CD14-positive monocyte (primary cell): Measurements from ENCODE around the gene ZNF70. TPM values are rescaled to one million over a fixed set of nuclear protein-coding genes. Genes with fewer than 3 reads are reported as not detected.
A peak's percentile ranks its signal among the peaks of the same experiment; 100 is the strongest.

Source experiments
- DNase-seq, 3 donors: peaks; one replicate each; pipeline ENCODE4 v3.0.0-alpha.2; 2011 to 2022
- H2AFZ ChIP-seq: 2 replicates; pipeline ENCODE4 v1.6.0; 2012; ENCODE audit warnings: mild to moderate bottlenecking, low read depth, low read length, inconsistent platforms; ENCODE audit not compliant: insufficient read depth, poor library complexity, severe bottlenecking
- H3K27ac ChIP-seq, 2 donors: 1 replicate in 1 of 2; 2 replicates in 1 of 2; pipeline ENCODE4 v1.5.1; 2012 to 2013; ENCODE audit warnings: low read length in 2 of 2, control low read depth in 1 of 2, inconsistent platforms in 1 of 2, low read depth in 1 of 2, mild to moderate bottlenecking in 1 of 2
- H3K27me3 ChIP-seq, 2 donors: one replicate each; pipeline versions ENCODE4 v1.6.0 to v1.6.1; 2011 to 2013; ENCODE audit warnings: low read length in 2 of 2; ENCODE audit not compliant: control insufficient read depth in 2 of 2, insufficient read depth in 2 of 2
- H3K36me3 ChIP-seq, 2 donors: replicated peaks in 1 of 2; 1 replicate in 1 of 2; 2 replicates in 1 of 2; pipeline versions ENCODE4 v1.5.1 to v1.6.1; 2012 to 2013; ENCODE audit warnings: low read length in 2 of 2, control low read depth in 1 of 2, inconsistent platforms in 1 of 2, mild to moderate bottlenecking in 1 of 2; ENCODE audit not compliant: insufficient read depth in 2 of 2, control insufficient read depth in 1 of 2
- H3K4me1 ChIP-seq, 2 donors: 1 replicate in 1 of 2; 2 replicates in 1 of 2; pipeline versions ENCODE4 v1.5.1 to v1.6.1; 2012 to 2013; ENCODE audit warnings: low read length in 2 of 2, control low read depth in 1 of 2, inconsistent platforms in 1 of 2, mild to moderate bottlenecking in 1 of 2, moderate library complexity in 1 of 2; ENCODE audit not compliant: insufficient read depth in 2 of 2, control insufficient read depth in 1 of 2
- H3K4me2 ChIP-seq: replicated peaks from 2 replicates; pipeline ENCODE3; 2012; ENCODE audit warnings: low read length, moderate library complexity, mild to moderate bottlenecking; ENCODE audit not compliant: poor library complexity, severe bottlenecking; ENCODE audit errors: extremely low read depth
- H3K4me3 ChIP-seq, 3 experiments: fragments of 200-600 bp in 1 of 3; sonication (generic) in 1 of 3; replicated peaks in 1 of 3; 1 replicate in 2 of 3; 2 replicates in 1 of 3; pipeline ENCODE4 v1.5.1; 2011 to 2013; ENCODE audit warnings: low read length in 3 of 3, mild to moderate bottlenecking in 3 of 3, control low read depth in 2 of 3, low read depth in 2 of 3, inconsistent platforms in 1 of 3, moderate library complexity in 1 of 3
- H3K79me2 ChIP-seq: 2 replicates; pipeline ENCODE4 v1.6.0; 2012; ENCODE audit warnings: mild to moderate bottlenecking, control low read depth, inconsistent platforms, low read length, moderate library complexity; ENCODE audit not compliant: insufficient read depth
- H3K9ac ChIP-seq: 2 replicates; pipeline ENCODE4 v1.6.0; 2017; ENCODE audit warnings: low read length, mild to moderate bottlenecking; ENCODE audit not compliant: insufficient read depth, poor library complexity, severe bottlenecking
- H3K9me3 ChIP-seq, 2 donors: replicated peaks in 1 of 2; 1 replicate in 1 of 2; 2 replicates in 1 of 2; pipeline versions ENCODE4 v1.5.1 to v1.6.1; 2012 to 2013; ENCODE audit warnings: low read length in 2 of 2, control low read depth in 1 of 2; ENCODE audit not compliant: control insufficient read depth in 1 of 2, insufficient read depth in 1 of 2
- H4K20me1 ChIP-seq: 2 replicates; pipeline ENCODE4 v1.6.0; 2012; ENCODE audit warnings: mild to moderate bottlenecking, low read length, control low read depth, moderate library complexity; ENCODE audit not compliant: insufficient read depth
- H3K27ac Mint-ChIP-seq, 7 donors: one replicate each; pipeline ENCODE4 v1.8.0; 2020; ENCODE audit warnings: mild to moderate bottlenecking in 7 of 7, mixed read lengths in 7 of 7, moderate library complexity in 6 of 7, inconsistent platforms in 2 of 7
- H3K27me3 Mint-ChIP-seq, 3 donors: one replicate each; pipeline ENCODE4 v1.8.0; 2021 to 2022; ENCODE audit warnings: low read depth in 3 of 3, mild to moderate bottlenecking in 3 of 3, mixed read lengths in 3 of 3, moderate library complexity in 3 of 3, inconsistent platforms in 1 of 3
- H3K36me3 Mint-ChIP-seq, 2 donors: one replicate each; pipeline ENCODE4 v1.8.0; 2020; ENCODE audit warnings: mixed read lengths in 2 of 2, inconsistent platforms in 1 of 2, mild to moderate bottlenecking in 1 of 2
- H3K4me1 Mint-ChIP-seq: one replicate; pipeline ENCODE4 v1.8.0; 2020; ENCODE audit warnings: mild to moderate bottlenecking, mixed read lengths
- H3K4me3 Mint-ChIP-seq, 2 donors: one replicate each; pipeline ENCODE4 v1.8.0; 2020; ENCODE audit warnings: mild to moderate bottlenecking in 2 of 2, mixed read lengths in 2 of 2, moderate library complexity in 1 of 2
- H3K9me3 Mint-ChIP-seq, 7 donors: one replicate each; pipeline ENCODE4 v1.8.0; 2020 to 2022; ENCODE audit warnings: mixed read lengths in 7 of 7, mild to moderate bottlenecking in 6 of 7, moderate library complexity in 6 of 7, inconsistent platforms in 2 of 7
- WGBS: methylation state at CpG from one replicate; pipeline ENCODE4 v1.1.5; 2013; ENCODE audit warnings: missing lambda C conversion rate; ENCODE audit not compliant: insufficient coverage; 5-methylcytosine and 5-hydroxymethylcytosine counted together
- intact Hi-C, 2 donors: fragments of 100-400 bp; cut with micrococcal nuclease; formaldehyde crosslinking; loops; one replicate each; pipeline versions ENCODE4 v1.15.0 to v1.15.1; 2023
- polyA plus RNA-seq, 3 donors: library from polyadenylated mRNA; depleted of rRNA in 1 of 3; unstranded in 2 of 3; stranded (reverse) in 1 of 3; fragments of 300-500 nt in 2 of 3; fragments of >200 nt in 1 of 3; fragmentation: Illumina TruSeq in 2 of 3; gene quantifications; 1 replicate in 2 of 3; 2 replicates in 1 of 3; pipeline ENCODE4 v1.2.3, GENCODE V29; 2012 to 2021
- TF ChIP-seq, protein P1 (sequence below): fragments of 200-600 bp; IDR thresholded peaks from one replicate; pipeline ENCODE4 v1.8.0; 2022; ENCODE audit warnings: antibody characterized with exemption, mild to moderate bottlenecking

ZNF70 gene
- polyA plus RNA-seq, 3 donors: 0.04 to 0.85 (median 0.09) TPM

GRCh38 chr22:23716811-23717801 lies 33.8 kb downstream of the ZNF70 start:
- Mint-ChIP-seq H3K9me3 (no peaks in the 10 kb centered on the region), H3K4me1 (peaks cover 21% of the 10 kb centered on the region), H3K27me3 (peaks cover 1 to 3% (median 1%) of the 10 kb centered on the region in 3 donors), H3K36me3 (peaks cover 17 to 23% of the 10 kb centered on the region in 2 donors), H3K27ac (peak overlapping the region; percentile 45 to 91 (median 83)), H3K4me3 (peak overlapping the region; percentile 80 to 82)
- H3K27me3 ChIP-seq: no peaks in the 10 kb centered on the region
- peak overlapping the region; percentile 69 to 90 (median 80) for H3K4me3 ChIP-seq
- TF ChIP-seq, protein P1, sequence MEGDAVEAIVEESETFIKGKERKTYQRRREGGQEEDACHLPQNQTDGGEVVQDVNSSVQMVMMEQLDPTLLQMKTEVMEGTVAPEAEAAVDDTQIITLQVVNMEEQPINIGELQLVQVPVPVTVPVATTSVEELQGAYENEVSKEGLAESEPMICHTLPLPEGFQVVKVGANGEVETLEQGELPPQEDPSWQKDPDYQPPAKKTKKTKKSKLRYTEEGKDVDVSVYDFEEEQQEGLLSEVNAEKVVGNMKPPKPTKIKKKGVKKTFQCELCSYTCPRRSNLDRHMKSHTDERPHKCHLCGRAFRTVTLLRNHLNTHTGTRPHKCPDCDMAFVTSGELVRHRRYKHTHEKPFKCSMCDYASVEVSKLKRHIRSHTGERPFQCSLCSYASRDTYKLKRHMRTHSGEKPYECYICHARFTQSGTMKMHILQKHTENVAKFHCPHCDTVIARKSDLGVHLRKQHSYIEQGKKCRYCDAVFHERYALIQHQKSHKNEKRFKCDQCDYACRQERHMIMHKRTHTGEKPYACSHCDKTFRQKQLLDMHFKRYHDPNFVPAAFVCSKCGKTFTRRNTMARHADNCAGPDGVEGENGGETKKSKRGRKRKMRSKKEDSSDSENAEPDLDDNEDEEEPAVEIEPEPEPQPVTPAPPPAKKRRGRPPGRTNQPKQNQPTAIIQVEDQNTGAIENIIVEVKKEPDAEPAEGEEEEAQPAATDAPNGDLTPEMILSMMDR: no peak
- H2AFZ ChIP-seq: peak overlapping the region; percentile 95
- intact Hi-C loops: loop anchor here in 1 of 2 donors (5.0 kb wide), 1 partner anchor 120 kb away; the partner anchor contains the start of gene DERL3
- 6% methylated on average over 82 of the region's 84 CpGs for WGBS
- peak overlapping the region; percentile 91 for H3K9ac ChIP-seq
- peak overlapping the region; percentile 89 for H3K4me2 ChIP-seq
- peaks cover 22% of the 10 kb centered on the region for H3K79me2 ChIP-seq
- peaks cover 15 to 26% of the 10 kb centered on the region in 2 donors for H3K4me1 ChIP-seq
- peaks cover 20 to 23% of the 10 kb centered on the region in 2 donors for H3K36me3 ChIP-seq
- H3K9me3 ChIP-seq: no peaks in the 10 kb centered on the region
- peak overlapping the region; percentile 10 to 92 for H3K27ac ChIP-seq
- DNase-seq: peak; percentile 81 to 88 (median 83)
- H4K20me1 ChIP-seq: peaks cover 5% of the 10 kb centered on the region

GRCh38 chr22:23715806-23716375 lies 35.0 kb downstream of the ZNF70 start:
- peak; percentile 17 to 31 (median 18) for DNase-seq
- Histone ChIP-seq H3K9ac (peak overlapping the region; percentile 91), H3K27me3 (no peaks in the 10 kb centered on the region), H2AFZ (peak overlapping the region; percentile 95), H4K20me1 (peaks cover 5% of the 10 kb centered on the region), H3K9me3 (no peaks in the 10 kb centered on the region), H3K79me2 (peaks cover 22% of the 10 kb centered on the region), H3K4me2 (peak overlapping the region; percentile 89), H3K36me3 (peaks cover 30 to 35% of the 10 kb centered on the region in 2 donors), H3K4me3 (peak overlapping the region in 2 of 3 experiments; percentile 69 to 90), H3K27ac (peak overlapping the region; percentile 8 to 92), H3K4me1 (peaks cover 15 to 26% of the 10 kb centered on the region in 2 donors)
- H3K36me3 Mint-ChIP-seq: peaks cover 27 to 36% of the 10 kb centered on the region in 2 donors
- 65% methylated on average over 8 of the region's 18 CpGs for WGBS
- peaks cover 0 to 3% (median 1%) of the 10 kb centered on the region in 3 donors for H3K27me3 Mint-ChIP-seq
- intact Hi-C loops: loop anchor here in 1 of 2 donors (5.0 kb wide), 1 partner anchor 121 kb away; the partner anchor contains the start of gene DERL3
- H3K9me3 Mint-ChIP-seq: no peaks in the 10 kb centered on the region
- peak overlapping the region; percentile 28 to 89 (median 79) for H3K27ac Mint-ChIP-seq
- H3K4me3 Mint-ChIP-seq: peak overlapping the region; percentile 59 to 80
- H3K4me1 Mint-ChIP-seq: peaks cover 21% of the 10 kb centered on the region
- TF ChIP-seq, protein P1: no peak
